Stimulated activated CD4-positive, alpha-beta T cell treated with anti-CD3 and anti-CD28 coated beads, Interleukin-4, amount 100 ng/mL, for 4 hours (primary cell): ENCODE results near the gene CBX1.
"Not testable (repeated sequence)": the region's sequence is repeated elsewhere in the genome, so short reads cannot be mapped to it uniquely, and the experiment has no call there.

ENCODE experiments used
- DNase-seq, 2 experiments: peaks; one replicate each; pipeline ENCODE4 v3.0.0-alpha.2; 2020

CBX1 gene

GRCh38 chr17:48071654-48072053 is 29.6 kb downstream of the CBX1 start:
- no peak for DNase-seq

- no peak for DNase-seq
Observed at GRCh38 chr17:48070195-48070594, 31.1 kb downstream of the CBX1 start.

DNA sequence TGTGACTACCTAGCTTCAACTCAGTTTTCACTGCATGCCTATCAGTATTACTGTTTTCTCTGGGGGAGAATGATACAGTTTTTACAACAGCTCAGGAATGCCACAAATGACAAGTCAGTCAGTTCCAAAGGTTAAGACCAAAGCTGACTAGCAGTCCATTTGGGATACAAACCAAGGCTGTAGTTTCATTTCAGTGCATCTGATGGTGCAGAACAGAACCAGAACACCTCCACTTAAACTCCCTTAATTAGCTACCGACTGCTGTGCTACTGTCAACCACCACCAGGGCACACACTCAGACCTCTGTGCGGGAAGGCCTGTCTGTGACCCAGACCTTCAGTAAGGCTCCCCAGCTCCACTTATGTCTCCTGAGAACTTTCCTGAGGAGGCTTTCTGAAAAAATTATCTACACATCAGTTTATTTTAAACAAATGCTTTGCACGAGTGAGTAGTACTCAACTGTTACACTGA is 32.8 kb downstream of the CBX1 start:
- DNase-seq = no peak

DNA sequence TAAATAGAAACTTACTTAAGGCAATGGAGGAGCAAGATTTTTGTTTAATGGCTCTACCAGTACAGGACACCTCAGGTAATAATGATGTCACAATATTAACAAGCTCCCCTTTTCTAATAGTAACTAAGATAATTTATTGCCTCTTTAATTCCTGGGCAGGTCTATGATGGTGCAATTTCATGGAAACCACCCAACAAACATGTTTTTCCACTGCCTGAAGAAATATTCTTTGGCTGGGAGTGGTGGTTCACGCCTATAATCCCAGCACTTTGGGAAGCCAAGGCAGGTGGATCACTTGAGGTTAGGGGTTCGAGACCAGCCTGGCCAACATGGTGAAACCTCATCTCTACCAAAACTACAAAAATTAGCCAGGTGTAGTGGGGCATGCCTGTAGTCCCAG is 33.5 kb downstream of the CBX1 start:
- DNase-seq = not testable (repeated sequence)

- DNase-seq = no peak
Observed at GRCh38 chr17:48067245-48067644, 34.0 kb downstream of the CBX1 start.

- DNase-seq = no peak
Observed at GRCh38 chr17:48066656-48067055, 34.6 kb downstream of the CBX1 start.

DNA sequence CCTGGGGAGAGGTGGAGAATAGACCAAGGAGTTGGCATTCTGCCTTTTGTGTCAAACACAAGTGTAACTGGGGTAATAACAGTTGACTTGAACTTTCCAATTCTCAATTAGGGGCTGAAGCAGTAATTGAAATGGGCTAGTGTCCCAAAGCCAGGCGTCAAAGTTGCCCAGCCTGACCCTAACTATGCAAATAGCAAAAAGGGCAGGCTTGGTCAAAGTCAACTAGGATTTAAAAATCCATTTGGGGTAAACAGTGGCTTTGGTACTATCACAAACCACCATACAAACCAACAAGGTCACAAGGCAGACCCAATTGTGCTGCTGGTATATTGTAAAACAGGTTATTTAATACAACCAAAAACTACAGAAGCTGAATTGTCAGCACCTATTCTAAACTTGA is 35.1 kb downstream of the CBX1 start:
- no peak for DNase-seq

DNA sequence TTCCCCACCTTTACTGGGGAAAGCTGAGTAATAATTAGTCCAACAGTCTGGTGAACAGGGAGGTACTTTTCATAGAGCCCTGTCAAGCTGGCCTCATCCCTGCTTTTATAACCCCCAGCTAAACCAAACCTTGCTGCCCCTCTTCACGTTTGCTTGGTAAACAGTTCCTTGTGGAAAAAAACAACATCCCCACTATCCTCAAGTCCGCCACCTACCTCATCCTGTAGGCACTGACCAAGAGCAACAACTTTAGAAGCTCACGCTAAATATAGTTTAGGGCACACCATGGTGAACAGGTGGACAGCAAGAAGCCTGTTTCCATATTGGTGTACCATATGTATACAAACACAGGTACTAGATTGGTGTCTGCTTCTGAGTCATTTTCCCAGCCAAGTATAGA is 36.6 kb downstream of the CBX1 start:
- DNase-seq = no peak

GRCh38 chr17:48062273-48062672 is 39.0 kb downstream of the CBX1 start:
- no peak for DNase-seq

GRCh38 chr17:48060249-48060648 is 41.0 kb downstream of the CBX1 start:
- no peak for DNase-seq

DNA sequence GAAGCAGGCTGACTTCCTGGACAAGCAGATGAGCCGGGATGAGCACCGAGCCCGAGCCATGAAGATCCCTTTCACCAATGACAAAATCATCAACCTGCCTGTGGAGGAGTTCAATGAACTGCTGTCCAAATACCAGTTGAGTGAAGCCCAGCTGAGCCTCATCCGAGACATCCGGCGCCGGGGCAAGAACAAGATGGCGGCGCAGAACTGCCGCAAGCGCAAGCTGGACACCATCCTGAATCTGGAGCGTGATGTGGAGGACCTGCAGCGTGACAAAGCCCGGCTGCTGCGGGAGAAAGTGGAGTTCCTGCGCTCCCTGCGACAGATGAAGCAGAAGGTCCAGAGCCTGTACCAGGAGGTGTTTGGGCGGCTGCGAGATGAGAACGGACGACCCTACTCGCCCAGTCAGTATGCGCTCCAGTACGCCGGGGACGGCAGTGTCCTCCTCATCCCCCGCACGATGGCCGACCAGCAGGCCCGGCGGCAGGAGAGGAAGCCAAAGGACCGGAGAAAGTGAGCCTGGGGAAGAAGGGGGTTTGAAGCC is 42.1 kb downstream of the CBX1 start:
- no peak for DNase-seq

- no peak for DNase-seq
Observed at GRCh38 chr17:48058393-48059124, 42.7 kb downstream of the CBX1 start.

DNA sequence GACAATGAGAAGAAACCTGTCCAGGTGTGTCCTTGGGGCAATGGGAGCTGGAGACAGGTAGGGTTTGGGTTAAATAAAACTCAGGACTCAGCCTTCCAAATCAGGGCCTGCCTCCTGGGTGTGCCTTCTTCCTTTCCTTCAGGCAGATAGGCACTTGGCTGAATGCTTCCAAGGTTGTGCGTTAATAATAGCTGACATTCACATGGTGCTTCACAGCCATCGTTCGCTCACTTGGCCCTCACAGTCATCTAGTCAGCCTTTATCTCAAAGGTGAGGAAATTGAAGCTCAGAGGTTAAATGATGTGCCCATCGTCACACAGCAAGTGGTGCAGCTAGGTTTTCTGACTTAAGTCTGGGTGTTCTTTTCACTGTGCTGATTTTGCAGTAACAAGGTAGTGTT is 43.7 kb downstream of the CBX1 start:
- DNase-seq = no peak

GRCh38 chr17:48056879-48057278 is 44.4 kb downstream of the CBX1 start:
- no peak for DNase-seq

DNA sequence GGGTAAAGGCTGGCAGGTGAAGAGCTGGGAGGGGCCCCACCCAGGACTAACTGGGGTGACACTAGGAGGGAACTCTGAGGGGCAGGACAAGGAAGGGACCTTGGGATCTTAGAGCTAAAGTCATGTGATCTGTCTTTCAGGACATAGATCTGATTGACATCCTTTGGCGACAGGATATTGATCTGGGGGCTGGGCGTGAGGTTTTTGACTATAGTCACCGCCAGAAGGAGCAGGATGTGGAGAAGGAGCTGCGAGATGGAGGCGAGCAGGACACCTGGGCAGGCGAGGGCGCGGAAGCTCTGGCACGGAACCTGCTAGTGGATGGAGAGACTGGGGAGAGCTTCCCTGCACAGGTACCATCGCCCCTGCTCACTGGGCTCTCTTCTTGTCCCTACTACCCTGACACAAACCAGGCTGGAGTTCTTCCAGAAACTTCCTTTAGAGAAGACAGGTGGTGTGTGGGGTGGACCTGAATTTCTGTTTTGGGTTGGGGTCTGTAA is 45.0 kb downstream of the CBX1 start:
- no peak for DNase-seq

DNA sequence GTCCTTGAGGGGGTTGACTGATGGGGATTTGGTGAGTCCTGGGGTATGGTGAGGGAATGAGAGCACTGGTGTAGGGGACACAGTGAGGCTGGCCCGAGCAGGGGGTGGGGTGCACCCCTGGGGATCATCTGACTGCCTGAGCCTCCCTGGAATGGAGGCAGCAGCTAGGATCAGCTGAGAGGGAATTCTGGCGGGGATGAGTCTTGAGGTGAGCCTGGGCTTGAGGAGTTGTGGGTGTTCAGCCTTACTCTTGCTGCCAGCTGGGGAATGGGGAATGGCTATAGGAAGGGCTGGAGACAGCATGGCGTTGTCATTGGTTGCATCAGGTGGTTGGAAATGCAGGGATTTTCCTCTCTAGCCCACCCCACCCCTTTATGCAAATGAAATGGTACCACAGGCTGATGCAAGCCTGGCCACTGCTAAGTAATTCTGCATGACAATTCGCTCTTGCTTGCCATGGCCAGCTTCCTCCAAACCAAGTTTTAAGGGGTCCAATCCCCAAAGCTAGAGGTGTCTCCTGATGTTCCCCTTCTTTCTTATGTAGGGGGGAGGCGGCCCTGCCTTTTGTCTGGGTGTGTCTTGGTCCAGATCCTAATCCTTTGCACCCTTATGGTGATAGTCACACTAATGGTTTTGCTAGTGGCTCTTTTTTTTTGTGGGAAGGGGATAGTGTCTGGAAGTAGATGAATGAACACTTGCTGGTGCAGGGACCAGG is 45.6 kb downstream of the CBX1 start:
- DNase-seq = peak in 1 of 2 experiments; percentile 13

- DNase-seq = no peak
Observed at GRCh38 chr17:48054238-48055185, 46.8 kb downstream of the CBX1 start.

DNA sequence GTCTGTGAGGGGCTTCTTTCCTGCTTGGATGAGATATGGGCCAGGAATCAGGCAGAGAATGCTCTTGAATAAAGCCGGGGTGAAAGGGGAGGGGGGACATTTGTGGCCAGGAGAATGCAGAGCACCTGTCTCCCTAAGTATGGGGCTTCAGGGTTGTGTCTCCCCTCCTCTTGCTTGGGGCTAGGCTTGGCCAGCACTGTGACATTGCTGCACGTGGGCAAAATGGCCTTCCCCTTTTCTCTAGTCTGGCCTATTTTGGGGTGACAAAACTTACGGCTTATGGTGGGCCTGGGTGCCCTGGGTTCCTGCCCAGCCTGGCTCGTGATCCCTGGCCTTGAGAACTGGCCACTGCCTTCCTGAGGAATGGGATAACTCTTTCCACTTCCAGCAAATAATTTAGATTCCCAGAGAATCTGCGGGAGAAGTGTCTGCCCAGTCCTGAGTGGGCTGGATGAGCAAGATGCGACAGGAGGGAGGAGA is 47.5 kb downstream of the CBX1 start:
- no peak for DNase-seq

DNA sequence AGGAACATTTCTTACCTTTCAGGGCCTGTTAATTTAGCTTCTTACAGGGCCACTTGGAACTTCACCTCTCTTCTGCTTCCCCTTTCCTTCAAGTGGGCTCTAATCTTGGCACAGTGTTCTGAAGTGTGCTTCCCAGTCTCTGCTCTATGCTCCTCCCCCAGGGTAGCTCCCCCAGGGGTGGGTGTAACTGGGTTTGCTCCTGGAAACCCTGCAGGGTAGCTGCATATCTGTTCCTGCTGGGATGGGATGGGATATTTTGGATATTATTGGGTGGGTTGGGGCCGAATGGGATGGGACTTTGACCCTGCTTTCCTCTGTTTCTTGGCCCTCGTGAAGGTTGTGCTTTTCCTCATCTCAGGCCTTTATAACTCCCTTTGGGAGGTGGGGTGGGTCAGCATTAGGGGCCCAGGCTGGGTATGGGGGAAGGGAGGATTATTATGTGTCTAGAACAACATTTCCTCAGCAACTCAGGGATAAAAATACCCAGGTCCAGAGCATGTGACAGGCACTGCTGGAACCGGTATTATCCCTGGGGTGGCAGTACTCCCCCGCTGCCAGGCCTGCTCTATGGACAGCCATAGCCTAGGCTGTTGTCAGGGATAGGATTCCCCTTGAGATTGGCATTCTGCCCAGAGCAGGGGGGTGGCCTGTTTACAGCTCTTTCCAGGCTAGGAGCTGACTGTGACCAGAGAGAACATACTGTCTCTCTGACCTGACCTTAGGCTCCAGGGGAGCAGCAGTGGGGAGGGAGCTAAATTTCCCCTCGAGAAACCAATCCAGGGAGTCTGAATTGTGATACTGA is 48.1 kb downstream of the CBX1 start:
- no peak for DNase-seq

DNA sequence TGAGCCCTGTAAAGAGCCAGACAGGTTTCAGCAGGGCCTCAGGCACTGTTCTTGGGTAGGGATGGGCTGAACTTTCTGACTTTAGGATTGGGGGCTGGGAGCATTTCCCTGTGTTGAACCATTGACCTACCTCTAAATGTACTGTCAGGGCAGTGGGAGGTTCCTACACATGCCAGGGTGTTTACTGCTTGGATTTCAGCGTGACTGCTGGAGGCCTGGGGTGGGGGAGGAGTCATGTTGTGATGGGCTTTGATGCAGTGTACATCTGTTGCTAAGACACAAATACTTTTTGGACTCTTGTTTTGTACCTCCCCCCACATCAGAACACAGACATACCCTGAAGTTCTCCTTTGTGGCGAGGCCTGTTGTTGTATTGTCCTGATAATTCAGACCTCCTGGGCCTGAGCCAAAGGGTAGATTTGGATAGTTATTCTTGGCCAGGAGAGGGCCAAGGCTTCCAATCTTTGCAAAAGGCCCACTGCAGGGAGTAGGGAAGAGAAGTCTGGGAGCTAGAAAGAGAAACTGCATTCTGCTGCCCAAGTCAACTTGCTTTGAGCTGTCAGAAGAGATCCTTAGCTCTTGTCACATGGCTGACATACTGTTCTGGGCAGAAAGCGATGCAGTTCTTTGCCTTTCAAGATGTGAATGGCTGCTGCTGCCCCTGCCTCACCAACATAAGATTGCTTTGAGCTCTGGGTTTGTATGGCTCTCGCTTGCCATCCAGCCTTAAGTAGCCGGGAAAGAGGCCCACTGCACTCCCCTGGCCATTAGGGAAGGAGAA is 49.4 kb downstream of the CBX1 start:
- no peak for DNase-seq

GRCh38 chr17:48051283-48051682 is 50.0 kb downstream of the CBX1 start:
- DNase-seq = no peak
